COLO668 (cell line): Measurements from ENCODE around the gene VIPR1.

Source experiments
- DNase-seq: peaks from one replicate; lab custom pipeline; 2025; ENCODE audit not compliant: unreplicated experiment; lab: John Stamatoyannopoulos, UW

VIPR1 gene

GRCh38 chr3:42509111-42509510 lies 6.7 kb downstream of the VIPR1 start:
- no peak for DNase-seq

- no peak for DNase-seq
Observed at GRCh38 chr3:42510325-42510724, 7.9 kb downstream of the VIPR1 start.

- DNase-seq: no peak
Observed at GRCh38 chr3:42511201-42511600, 8.8 kb downstream of the VIPR1 start.

GRCh38 chr3:42511736-42512135 lies 9.3 kb downstream of the VIPR1 start:
- no peak for DNase-seq

GRCh38 chr3:42513121-42513520 lies 10.7 kb downstream of the VIPR1 start:
- no peak for DNase-seq

GRCh38 chr3:42513521-42513920 lies 11.1 kb downstream of the VIPR1 start:
- DNase-seq: no peak

GRCh38 chr3:42514876-42515275 lies 12.4 kb downstream of the VIPR1 start:
- no peak for DNase-seq

GRCh38 chr3:42515391-42515916 lies 13.0 kb downstream of the VIPR1 start:
- no peak for DNase-seq

- no peak for DNase-seq
Observed at GRCh38 chr3:42515976-42516375, 13.5 kb downstream of the VIPR1 start.

- DNase-seq: no peak
Observed at GRCh38 chr3:42516443-42516842, 14.0 kb downstream of the VIPR1 start.

- no peak for DNase-seq
Observed at GRCh38 chr3:42517117-42517516, 14.7 kb downstream of the VIPR1 start.

GRCh38 chr3:42518800-42519567 lies 16.5 kb downstream of the VIPR1 start:
- DNase-seq: no peak

GRCh38 chr3:42519568-42519962 lies 17.1 kb downstream of the VIPR1 start:
- no peak for DNase-seq

GRCh38 chr3:42520336-42520735 lies 17.9 kb downstream of the VIPR1 start:
- no peak for DNase-seq

GRCh38 chr3:42520906-42521305 lies 18.5 kb downstream of the VIPR1 start:
- no peak for DNase-seq

- no peak for DNase-seq
Observed at GRCh38 chr3:42524751-42525150, 22.3 kb downstream of the VIPR1 start.

GRCh38 chr3:42525212-42525611 lies 22.8 kb downstream of the VIPR1 start:
- DNase-seq: no peak

- DNase-seq: no peak
Observed at GRCh38 chr3:42525736-42526345, 23.4 kb downstream of the VIPR1 start.

- DNase-seq: no peak
Observed at GRCh38 chr3:42526616-42527367, 24.3 kb downstream of the VIPR1 start.

- no peak for DNase-seq
Observed at GRCh38 chr3:42527368-42527917, 25.0 kb downstream of the VIPR1 start.

- DNase-seq: no peak
Observed at GRCh38 chr3:42529468-42529867, 27.0 kb downstream of the VIPR1 start.

GRCh38 chr3:42530073-42530472 lies 27.6 kb downstream of the VIPR1 start:
- no peak for DNase-seq
